ENCODE measurements around the gene NEUROD2. TPM values are rescaled to one million over a fixed set of nuclear protein-coding genes. Genes with fewer than 3 reads are reported as not detected.

The NEUROD2 gene
- total RNA-seq, 1 donor from 2014 or later = not detected

DNA sequence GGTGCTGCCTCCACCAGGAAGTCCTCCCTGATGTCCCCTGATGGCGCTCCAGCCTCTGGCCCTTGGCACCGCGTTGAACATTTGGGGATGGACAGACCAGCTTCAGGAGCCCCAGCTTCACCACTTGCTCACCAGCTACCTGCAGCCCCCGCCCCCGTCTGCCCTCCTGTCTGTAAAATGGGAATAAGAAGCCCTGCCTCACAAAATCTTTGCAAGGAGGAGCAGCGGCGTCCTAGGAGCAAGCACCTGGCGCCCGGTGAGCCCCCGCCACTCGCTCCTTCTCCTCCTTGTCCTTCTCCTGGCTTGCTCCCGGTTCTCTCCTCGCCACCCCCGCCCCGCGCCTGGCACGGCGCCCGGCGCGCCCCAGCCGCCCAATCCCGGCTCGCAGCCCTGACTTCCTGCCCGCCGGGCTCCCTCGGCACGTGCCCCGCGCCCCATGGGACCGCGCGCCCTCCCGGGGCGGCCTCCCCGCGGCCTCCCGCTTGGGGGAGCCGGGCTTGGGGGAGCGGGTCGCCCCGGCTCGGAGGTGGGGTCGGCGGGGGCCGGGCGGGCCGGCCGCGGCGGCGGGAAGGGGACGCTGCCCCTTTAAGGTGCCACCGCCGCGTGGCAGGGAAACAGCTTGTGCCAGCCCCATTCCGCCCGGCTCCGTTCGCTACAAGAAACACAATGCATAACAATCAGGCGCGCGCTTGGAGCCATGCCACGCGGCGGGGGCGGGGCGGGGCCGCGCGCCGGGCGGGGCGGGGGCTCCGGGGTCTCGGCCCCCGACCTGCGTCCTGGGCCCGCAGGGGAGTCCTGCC is 9.9 kb upstream of the NEUROD2 start:
- H3K9me3 Mint-ChIP-seq = no peaks in the 10 kb centered on the region
- H3K27me3 Mint-ChIP-seq = peaks cover 6% of the 10 kb centered on the region
- intact Hi-C loops (cut with micrococcal nuclease) = loop anchor here (1.0 kb wide), 2 partner anchors 20 to 137 kb away; partner anchors contain the start of gene STARD3
- ATAC-seq (ENCODE audit: low read depth) = peak; percentile 57
- DNase-seq = peak; percentile 69
- TF ChIP-seq, protein P1, sequence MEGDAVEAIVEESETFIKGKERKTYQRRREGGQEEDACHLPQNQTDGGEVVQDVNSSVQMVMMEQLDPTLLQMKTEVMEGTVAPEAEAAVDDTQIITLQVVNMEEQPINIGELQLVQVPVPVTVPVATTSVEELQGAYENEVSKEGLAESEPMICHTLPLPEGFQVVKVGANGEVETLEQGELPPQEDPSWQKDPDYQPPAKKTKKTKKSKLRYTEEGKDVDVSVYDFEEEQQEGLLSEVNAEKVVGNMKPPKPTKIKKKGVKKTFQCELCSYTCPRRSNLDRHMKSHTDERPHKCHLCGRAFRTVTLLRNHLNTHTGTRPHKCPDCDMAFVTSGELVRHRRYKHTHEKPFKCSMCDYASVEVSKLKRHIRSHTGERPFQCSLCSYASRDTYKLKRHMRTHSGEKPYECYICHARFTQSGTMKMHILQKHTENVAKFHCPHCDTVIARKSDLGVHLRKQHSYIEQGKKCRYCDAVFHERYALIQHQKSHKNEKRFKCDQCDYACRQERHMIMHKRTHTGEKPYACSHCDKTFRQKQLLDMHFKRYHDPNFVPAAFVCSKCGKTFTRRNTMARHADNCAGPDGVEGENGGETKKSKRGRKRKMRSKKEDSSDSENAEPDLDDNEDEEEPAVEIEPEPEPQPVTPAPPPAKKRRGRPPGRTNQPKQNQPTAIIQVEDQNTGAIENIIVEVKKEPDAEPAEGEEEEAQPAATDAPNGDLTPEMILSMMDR (IDR thresholded peaks at IDR 0.05) = no peak
- ChIA-PET CTCF (interaction anchor here (0.7 to 2.2 kb wide), 2 partner anchors 70 to 112 kb away, joined by 4 to 9 read pairs; partner anchors contain the start of gene MIEN1), POLR2A (interaction anchor here (0.6 to 2.5 kb wide), 5 partner anchors 11 to 363 kb away, joined by 3 to 9 read pairs (median 4); partner anchors contain the start of gene PSMD3)
- H3K4me3 Mint-ChIP-seq = peak overlapping the region; percentile 83
- H3K4me1 Mint-ChIP-seq = peaks cover 21% of the 10 kb centered on the region
- H3K27ac Mint-ChIP-seq = no peak overlapping the region
- no peaks in the 10 kb centered on the region for H3K36me3 Mint-ChIP-seq (ENCODE audit: low read depth)

GRCh38 chr17:39617100-39617445 is 9.4 kb upstream of the NEUROD2 start:
- peaks cover 15% of the 10 kb centered on the region for H3K4me1 Mint-ChIP-seq
- ATAC-seq (ENCODE audit: low read depth) (no peak), DNase-seq (no peak)
- TF ChIP-seq, protein P1 (IDR thresholded peaks at IDR 0.05) = no peak
- no peak overlapping the region for H3K27ac Mint-ChIP-seq
- ChIA-PET POLR2A (interaction anchor here (0.6 to 1.0 kb wide), 2 partner anchors 18 to 187 kb away, joined by 3 to 4 read pairs; no protein-coding TSS in a partner anchor), CTCF (interaction anchor here (0.7 to 2.2 kb wide), 2 partner anchors 69 to 113 kb away, joined by 4 to 9 read pairs; partner anchors contain the start of gene MIEN1)
- H3K4me3 Mint-ChIP-seq = peak overlapping the region; percentile 72
- H3K9me3 Mint-ChIP-seq = no peaks in the 10 kb centered on the region
- peaks cover 6% of the 10 kb centered on the region for H3K27me3 Mint-ChIP-seq
- intact Hi-C loops (cut with micrococcal nuclease) = no loop called here
- H3K36me3 Mint-ChIP-seq (ENCODE audit: low read depth) = no peaks in the 10 kb centered on the region

DNA sequence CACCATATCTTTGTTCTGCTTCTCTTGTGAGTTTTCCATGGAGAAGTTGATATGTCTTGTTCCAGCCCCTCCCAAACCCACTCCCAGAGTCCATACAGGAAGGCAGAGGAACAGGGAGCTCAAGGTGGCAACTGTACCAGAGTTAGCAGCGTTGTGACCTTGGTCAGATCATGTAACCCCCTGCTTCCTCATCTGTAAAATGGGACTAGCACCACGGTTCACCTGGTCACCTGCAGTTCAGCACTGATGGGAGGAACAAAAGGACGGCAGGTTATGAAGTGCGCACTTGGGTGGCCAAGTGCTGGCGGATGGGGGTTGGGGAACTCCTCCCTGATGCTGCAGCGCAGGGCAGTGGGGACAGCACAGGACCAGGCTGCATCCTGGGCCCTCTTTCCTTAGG is 7.7 kb upstream of the NEUROD2 start:
- Mint-ChIP-seq H3K27me3 (peaks cover 15% of the 10 kb centered on the region), H3K36me3 (ENCODE audit: low read depth) (no peaks in the 10 kb centered on the region), H3K27ac (no peak overlapping the region), H3K4me1 (peaks cover 12% of the 10 kb centered on the region), H3K4me3 (no peak overlapping the region), H3K9me3 (no peaks in the 10 kb centered on the region)
- ChIA-PET POLR2A (interaction anchor here (1.4 kb wide), 1 partner anchor 10 kb away, joined by 4 read pairs; no protein-coding TSS in a partner anchor), CTCF (interaction anchor here (1.5 kb wide), 1 partner anchor 8 kb away, joined by 5 read pairs; no protein-coding TSS in a partner anchor)
- ATAC-seq (ENCODE audit: low read depth) = no peak
- intact Hi-C loops (cut with micrococcal nuclease) = no loop called here
- DNase-seq = no peak
- TF ChIP-seq, protein P1 (IDR thresholded peaks at IDR 0.05) = no peak

GRCh38 chr17:39614545-39615157 is 6.9 kb upstream of the NEUROD2 start:
- no peak overlapping the region for H3K4me3 Mint-ChIP-seq
- H3K9me3 Mint-ChIP-seq = no peaks in the 10 kb centered on the region
- no peak for DNase-seq
- CTCF ChIA-PET = interaction anchor here (1.5 kb wide), 1 partner anchor 9 kb away, joined by 5 read pairs; no protein-coding TSS in a partner anchor
- POLR2A ChIA-PET = interaction anchor here (0.6 to 1.4 kb wide), 3 partner anchors 9 to 714 kb away, joined by 4 to 5 read pairs (median 4); no protein-coding TSS in a partner anchor
- H3K36me3 Mint-ChIP-seq (ENCODE audit: low read depth) = no peaks in the 10 kb centered on the region
- TF ChIP-seq, protein P1 (IDR thresholded peaks at IDR 0.05) = no peak
- intact Hi-C loops (cut with micrococcal nuclease) = no loop called here
- H3K4me1 Mint-ChIP-seq = peaks cover 12% of the 10 kb centered on the region
- no peak for ATAC-seq (ENCODE audit: low read depth)
- peaks cover 15% of the 10 kb centered on the region for H3K27me3 Mint-ChIP-seq
- H3K27ac Mint-ChIP-seq = no peak overlapping the region
